GM12878 (cell line): ENCODE data around the gene CCDC107. TPM values are rescaled to one million over a fixed set of nuclear protein-coding genes. Genes with fewer than 3 reads are reported as not detected.
A peak's percentile ranks its signal among the peaks of the same experiment; 100 is the strongest.

Experiments
- BMI1 ChIP-seq: fragments of 450-650 bp; IDR thresholded peaks from 2 replicates; pipeline ENCODE4 v1.6.1; 2016; ENCODE audit warnings: mild to moderate bottlenecking, moderate library complexity, borderline replicate concordance
- ELK1 ChIP-seq: IDR thresholded peaks from 2 replicates; pipeline ENCODE4 v1.6.1; 2012; ENCODE audit warnings: low read depth, low read length, improper control_type of control experiment
- KDM1A ChIP-seq: fragments of 200-600 bp; sonication (generic); IDR thresholded peaks from 2 replicates; pipeline ENCODE4 v1.6.1; 2016; ENCODE audit warnings: borderline replicate concordance
- SKIL ChIP-seq: fragments of 450-650 bp; IDR thresholded peaks from 2 replicates; pipeline ENCODE4 v1.6.1; 2017; ENCODE audit warnings: mild to moderate bottlenecking, low read depth, inconsistent platforms; ENCODE audit not compliant: poor library complexity, severe bottlenecking
- WRNIP1 ChIP-seq: IDR thresholded peaks from 2 replicates; pipeline ENCODE4 v1.6.1; 2011; ENCODE audit warnings: low read depth, low read length, improper control_type of control experiment, borderline replicate concordance
- polyA plus RNA-seq, 11 experiments: library from polyadenylated mRNA; depleted of rRNA in 4 of 11; unstranded in 6 of 11; stranded (reverse) in 5 of 11; fragments of >200 nt; fragmentation: Nextera tagmentation in 4 of 11; fragmentation: Illumina TruSeq in 1 of 11; extraction: Ambion mirVana in 4 of 11; extraction: Trizol in 1 of 11; gene quantifications; 1 replicate in 1 of 11; 2 replicates in 10 of 11; pipeline versions ENCODE4 v1.2.1 to v1.2.3, GENCODE V29; 2011 to 2016; ENCODE audit warnings: inconsistent platforms in 2 of 11, missing spikeins in 2 of 11, low read depth in 1 of 11
- total RNA-seq, 4 experiments: library from RNA; depleted of rRNA in 3 of 4; stranded (reverse); fragments of >200 nt in 3 of 4; fragmentation: Illumina TruSeq in 1 of 4; extraction: Trizol in 1 of 4; gene quantifications; 2 replicates each; pipeline versions ENCODE4 v1.2.1 to v1.2.3, GENCODE V29; 2013 to 2021
- TF ChIP-seq, protein P1 (sequence below): fragments of 450-650 bp; IDR thresholded peaks from 2 replicates; pipeline ENCODE4 v1.6.1; 2017; ENCODE audit warnings: mild to moderate bottlenecking

Gene CCDC107
- total and polyA plus RNA-seq, 10 of the 15 experiments (the other 5 are each of a cell fraction or from before 2014, with no cell fraction given): 0.19 to 18.3 (median 10.6) TPM

- TF ChIP-seq ELK1 (no peak), BMI1 (no peak), KDM1A (no peak), SKIL (peak; percentile 15), WRNIP1 (no peak)
- TF ChIP-seq, protein P1, sequence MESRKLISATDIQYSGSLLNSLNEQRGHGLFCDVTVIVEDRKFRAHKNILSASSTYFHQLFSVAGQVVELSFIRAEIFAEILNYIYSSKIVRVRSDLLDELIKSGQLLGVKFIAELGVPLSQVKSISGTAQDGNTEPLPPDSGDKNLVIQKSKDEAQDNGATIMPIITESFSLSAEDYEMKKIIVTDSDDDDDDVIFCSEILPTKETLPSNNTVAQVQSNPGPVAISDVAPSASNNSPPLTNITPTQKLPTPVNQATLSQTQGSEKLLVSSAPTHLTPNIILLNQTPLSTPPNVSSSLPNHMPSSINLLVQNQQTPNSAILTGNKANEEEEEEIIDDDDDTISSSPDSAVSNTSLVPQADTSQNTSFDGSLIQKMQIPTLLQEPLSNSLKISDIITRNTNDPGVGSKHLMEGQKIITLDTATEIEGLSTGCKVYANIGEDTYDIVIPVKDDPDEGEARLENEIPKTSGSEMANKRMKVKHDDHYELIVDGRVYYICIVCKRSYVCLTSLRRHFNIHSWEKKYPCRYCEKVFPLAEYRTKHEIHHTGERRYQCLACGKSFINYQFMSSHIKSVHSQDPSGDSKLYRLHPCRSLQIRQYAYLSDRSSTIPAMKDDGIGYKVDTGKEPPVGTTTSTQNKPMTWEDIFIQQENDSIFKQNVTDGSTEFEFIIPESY: no peak
Measured at GRCh38 chr9:35658137-35658967, at the start of gene CCDC107 (continued).
